SK-N-SH (cell line): ENCODE data around the gene LHX4. TPM values are rescaled to one million over a fixed set of nuclear protein-coding genes. Genes with fewer than 3 reads are reported as not detected.

ENCODE experiments used
- CTCF ChIA-PET: fragments of 300-600, 350-600 bp; formaldehyde crosslinking; extraction: SDS; loops from one replicate; lab custom pipeline; 2021; lab: Yijun Ruan, JAX
- POLR2A ChIA-PET: fragments of 350-600 bp; sonication (Branson Sonifier 250); formaldehyde crosslinking; extraction: SDS; loops from one replicate; lab custom pipeline; 2020; ENCODE audit warnings: antibody characterized with exemption, inconsistent platforms; lab: Yijun Ruan, JAX
- DNase-seq: peaks from one replicate; pipeline ENCODE4 v3.0.0; 2012
- H2AFZ ChIP-seq: fragments of 200-600 bp; sonication (generic); 2 replicates; pipeline ENCODE4 v1.8.1; 2016; ENCODE audit warnings: antibody characterized with exemption, mild to moderate bottlenecking, low read depth
- H3F3A ChIP-seq: fragments of 200-600 bp; sonication (generic); replicated peaks from 2 replicates; pipeline ENCODE3; 2016; ENCODE audit warnings: antibody characterized with exemption, mild to moderate bottlenecking; ENCODE audit not compliant: insufficient read depth
- H3K27ac ChIP-seq, 2 experiments: fragments of 200-500 bp in 1 of 2; fragments of 200-600 bp in 1 of 2; sonication (Bioruptor generic) in 1 of 2; sonication (generic), shearing (Covaris generic) in 1 of 2; 2 replicates each; pipeline versions ENCODE4 v1.5.1 to v1.6.1; 2014 to 2016; ENCODE audit warnings: low read depth in 2 of 2, inconsistent platforms in 1 of 2, low read length in 1 of 2, mild to moderate bottlenecking in 1 of 2, mixed read lengths in 1 of 2
- H3K27me3 ChIP-seq: fragments of 200-600 bp; sonication (generic), shearing (Covaris generic); 2 replicates; pipeline ENCODE4 v1.6.1; 2016; ENCODE audit warnings: mixed run types; ENCODE audit not compliant: insufficient read depth
- H3K36me3 ChIP-seq, 2 experiments: fragments of 200-500 bp in 1 of 2; fragments of 200-600 bp in 1 of 2; sonication (Bioruptor generic) in 1 of 2; sonication (generic) in 1 of 2; replicated peaks in 1 of 2; 2 replicates each; pipeline versions ENCODE3 to v1.5.1; 2014 to 2016; ENCODE audit warnings: low read length in 1 of 2, mild to moderate bottlenecking in 1 of 2; ENCODE audit not compliant: insufficient read depth in 2 of 2, control insufficient read depth in 1 of 2
- H3K4me1 ChIP-seq, 2 experiments: fragments of 200-500 bp in 1 of 2; fragments of 200-600 bp in 1 of 2; sonication (Bioruptor generic) in 1 of 2; sonication (generic), shearing (Covaris generic) in 1 of 2; 2 replicates each; pipeline versions ENCODE4 v1.5.1 to v1.6.1; 2014 to 2016; ENCODE audit warnings: low read depth in 1 of 2, low read length in 1 of 2, mixed run types in 1 of 2; ENCODE audit not compliant: insufficient read depth in 2 of 2, control insufficient read depth in 1 of 2
- H3K4me2 ChIP-seq: fragments of 200-600 bp; sonication (generic), shearing (Covaris generic); 2 replicates; pipeline ENCODE4 v1.6.1; 2017; ENCODE audit warnings: mixed run types
- H3K4me3 ChIP-seq, 2 experiments: fragments of 200-500 bp in 1 of 2; fragments of 200-600 bp in 1 of 2; sonication (Bioruptor generic) in 1 of 2; sonication (generic), shearing (Covaris generic) in 1 of 2; 2 replicates each; pipeline versions ENCODE4 v1.5.1 to v1.8.1; 2014 to 2016; ENCODE audit warnings: low read depth in 2 of 2, inconsistent platforms in 1 of 2, low read length in 1 of 2, mild to moderate bottlenecking in 1 of 2, mixed read lengths in 1 of 2, moderate library complexity in 1 of 2
- H3K79me2 ChIP-seq: fragments of 200-600 bp; sonication (generic); 2 replicates; pipeline ENCODE4 v1.8.1; 2017; ENCODE audit warnings: mild to moderate bottlenecking; ENCODE audit not compliant: insufficient read depth
- H3K9ac ChIP-seq: fragments of 200-600 bp; sonication (generic); 2 replicates; pipeline ENCODE4 v1.6.1; 2017; ENCODE audit warnings: mixed run types
- H3K9me2 ChIP-seq: fragments of 200-600 bp; sonication (generic); 2 replicates; pipeline ENCODE4 v1.6.1; 2017; ENCODE audit warnings: mixed run types
- H3K9me3 ChIP-seq: fragments of 200-600 bp; sonication (generic); 2 replicates; pipeline ENCODE4 v1.6.1; 2017; ENCODE audit warnings: mixed run types, mild to moderate bottlenecking, moderate library complexity
- H4K20me1 ChIP-seq: fragments of 200-600 bp; sonication (generic); 2 replicates; pipeline ENCODE4 v1.6.1; 2017; ENCODE audit warnings: mild to moderate bottlenecking, mixed run types; ENCODE audit not compliant: insufficient read depth
- CHD2 ChIP-seq: fragments of 150-350 bp; IDR thresholded peaks from 2 replicates; pipeline ENCODE4 v1.6.1; 2018; ENCODE audit warnings: low read length; ENCODE audit not compliant: partially characterized antibody
- EP300 ChIP-seq, 2 experiments: IDR thresholded peaks; 2 replicates each; pipeline versions ENCODE4 v1.4.0 to v1.6.1; 2012; ENCODE audit warnings: borderline replicate concordance in 1 of 2, low read depth in 1 of 2, low read length in 1 of 2
- EZH2phosphoT487 ChIP-seq: fragments of 200-600 bp; sonication (generic); IDR thresholded peaks from 2 replicates; pipeline ENCODE4 v1.6.1; 2017; ENCODE audit warnings: low read depth, mixed run types, mild to moderate bottlenecking, antibody characterized with exemption, moderate library complexity, borderline replicate concordance
- GATA2 ChIP-seq: sonication (generic); formaldehyde crosslinking; IDR thresholded peaks from 2 replicates; pipeline ENCODE4 v1.5.0; 2020; ENCODE audit warnings: mild to moderate bottlenecking, missing genetic modification reagents
- JUND ChIP-seq: IDR thresholded peaks from 2 replicates; pipeline ENCODE4 v1.4.0; 2012
- NRF1 ChIP-seq: IDR thresholded peaks from 2 replicates; pipeline ENCODE4 v1.6.1; 2012; ENCODE audit warnings: low read depth, mild to moderate bottlenecking, low read length
- PBX3 ChIP-seq: IDR thresholded peaks from 2 replicates; pipeline ENCODE4; 2012
- RCOR1 ChIP-seq: fragments of 150-350 bp; IDR thresholded peaks from 2 replicates; pipeline ENCODE4 v1.6.1; 2017; ENCODE audit warnings: antibody characterized with exemption, low read length
- SMC3 ChIP-seq: IDR thresholded peaks from 2 replicates; pipeline ENCODE4 v1.6.1; 2012; ENCODE audit warnings: low read depth, low read length, improper control_type of control experiment
- WGBS: methylation state at CpG from one replicate; pipeline ENCODE4 v1.1.6; 2017; ENCODE audit warnings: low lambda C conversion rate; 5-methylcytosine and 5-hydroxymethylcytosine counted together
- polyA plus RNA-seq, 3 experiments: library from polyadenylated mRNA; depleted of rRNA; stranded (reverse); fragments of >200 nt; gene quantifications; 2 replicates each; pipeline ENCODE4 v1.2.3, GENCODE V29; 2012

The LHX4 gene
- polyA plus RNA-seq, 1 of the 3 experiments (the other 2 are of a cell fraction), result not detected

- Histone ChIP-seq H3K9ac (no peak overlapping the region), H3K27ac (no peak overlapping the region), H3K4me2 (no peak overlapping the region), H3K9me2 (no peaks in the 10 kb centered on the region), H3F3A (no peaks in the 10 kb centered on the region), H3K27me3 (no peaks in the 10 kb centered on the region), H3K4me1 (peaks cover 0 to 2% of the 10 kb centered on the region in 2 experiments; a peak in 1 of 4 replicates), H3K9me3 (no peaks in the 10 kb centered on the region), H2AFZ (no peak overlapping the region), H3K36me3 (no peaks in the 10 kb centered on the region), H3K4me3 (no peak overlapping the region), H3K79me2 (no peaks in the 10 kb centered on the region), H4K20me1 (no peaks in the 10 kb centered on the region)
- 71% methylated on average over 8 of the region's 11 CpGs for WGBS
- ChIA-PET CTCF (interaction anchor here (0.9 to 1.9 kb wide), 9 partner anchors 11 to 235 kb away, joined by 3 to 8 read pairs (median 5); no protein-coding TSS in a partner anchor), POLR2A (no interaction called here)
- no peak for TF ChIP-seq EP300 (IDR thresholded peaks at IDR 0.05; ENCODE audit: borderline replicate concordance in 1 of 2, low read depth in 1 of 2, low read length in 1 of 2)
- no peak for TF ChIP-seq CHD2
- no peak for TF ChIP-seq PBX3
- peak; percentile 58 for DNase-seq
Observed at GRCh38 chr1:180248731-180249681, 18.9 kb downstream of the LHX4 start.

GRCh38 chr1:180249725-180250498 is 19.8 kb downstream of the LHX4 start:
- no peak for DNase-seq
- POLR2A ChIA-PET, result no interaction called here
- CTCF ChIA-PET, result interaction anchor here (0.9 to 1.9 kb wide), 8 partner anchors 12 to 234 kb away, joined by 4 to 8 read pairs (median 5); no protein-coding TSS in a partner anchor
- H3K27ac ChIP-seq, result no peak overlapping the region
- H3K4me3 ChIP-seq, result no peak overlapping the region
- H4K20me1 ChIP-seq, result no peaks in the 10 kb centered on the region
- no peaks in the 10 kb centered on the region for H3F3A ChIP-seq
- H2AFZ ChIP-seq, result no peak overlapping the region
- TF ChIP-seq GATA2 (CRISPR knock-in tag) (no peak), RCOR1 (no peak), SMC3 (no peak), NRF1 (no peak), EZH2phosphoT487 (no peak), CHD2 (no peak), JUND (no peak)
- H3K27me3 ChIP-seq, result no peaks in the 10 kb centered on the region
- no peaks in the 10 kb centered on the region for H3K79me2 ChIP-seq
- WGBS, result 72% methylated on average over 12 of the region's 13 CpGs
- H3K9ac ChIP-seq, result no peak overlapping the region
- no peak overlapping the region for H3K4me2 ChIP-seq
- no peaks in the 10 kb centered on the region for H3K36me3 ChIP-seq
- H3K4me1 ChIP-seq, result peaks cover 0 to 2% of the 10 kb centered on the region in 2 experiments; a peak in 1 of 4 replicates
- no peaks in the 10 kb centered on the region for H3K9me2 ChIP-seq
- H3K9me3 ChIP-seq, result no peaks in the 10 kb centered on the region
